Progenitor cell of endocrine pancreas (in vitro differentiated cells): ENCODE measurements around the gene MYO19. TPM values are rescaled to one million over a fixed set of nuclear protein-coding genes. Genes with fewer than 3 reads are reported as not detected.

ENCODE experiments used
- DNase-seq: peaks from one replicate; pipeline ENCODE4 v3.0.0; 2021; ENCODE audit warnings: low spot score; ENCODE audit not compliant: unreplicated experiment
- H3K27ac Mint-ChIP-seq: 2 replicates; pipeline ENCODE4 v1.8.0; 2021; ENCODE audit warnings: mild to moderate bottlenecking, moderate library complexity, mixed read lengths
- H3K27me3 Mint-ChIP-seq: 2 replicates; pipeline ENCODE4 v1.8.0; 2021; ENCODE audit warnings: mixed read lengths
- H3K36me3 Mint-ChIP-seq: 2 replicates; pipeline ENCODE4 v1.8.0; 2022; ENCODE audit warnings: mixed read lengths; ENCODE audit not compliant: insufficient read depth
- H3K4me1 Mint-ChIP-seq: 2 replicates; pipeline ENCODE4 v1.8.0; 2021; ENCODE audit warnings: low read depth, mixed read lengths
- H3K4me3 Mint-ChIP-seq: 2 replicates; pipeline ENCODE4 v1.8.0; 2021; ENCODE audit warnings: low read depth, mild to moderate bottlenecking, moderate library complexity, mixed read lengths
- H3K9me3 Mint-ChIP-seq: 2 replicates; pipeline ENCODE4 v1.8.0; 2021; ENCODE audit warnings: low read depth, mixed read lengths
- CTCF ChIP-seq: fragments of 200-600 bp; sonication (generic); IDR thresholded peaks from one replicate; pipeline ENCODE4 v1.5.0; 2021; ENCODE audit warnings: antibody characterized with exemption, mild to moderate bottlenecking; ENCODE audit not compliant: unreplicated experiment
- total RNA-seq: library from RNA; stranded (reverse); gene quantifications from 2 replicates; pipeline ENCODE4 v1.2.1, GENCODE V29; 2021

Gene MYO19
- total RNA-seq, 1 donor from 2014 or later, result 82.2 TPM

GRCh38 chr17:36496018-36496789 lies 38.5 kb downstream of the MYO19 start:
- DNase-seq, result no peak

GRCh38 chr17:36495076-36495578 lies 39.5 kb downstream of the MYO19 start:
- H3K9me3 Mint-ChIP-seq, result peaks cover 2% of the 10 kb centered on the region
- no peaks in the 10 kb centered on the region for H3K27me3 Mint-ChIP-seq
- H3K4me3 Mint-ChIP-seq, result no peak overlapping the region
- DNase-seq, result no peak
- H3K27ac Mint-ChIP-seq, result peak overlapping the region; percentile 29
- TF ChIP-seq CTCF, result no peak
- peaks cover 3% of the 10 kb centered on the region for H3K4me1 Mint-ChIP-seq
- peaks cover 21% of the 10 kb centered on the region for H3K36me3 Mint-ChIP-seq

More at GRCh38 chr17:36496018-36496789, 38.5 kb downstream of the MYO19 start:
- no peaks in the 10 kb centered on the region for H3K9me3 Mint-ChIP-seq
- no peaks in the 10 kb centered on the region for H3K27me3 Mint-ChIP-seq
- H3K4me1 Mint-ChIP-seq, result peaks cover 3% of the 10 kb centered on the region
- no peak overlapping the region for H3K27ac Mint-ChIP-seq
- no peak overlapping the region for H3K4me3 Mint-ChIP-seq
- no peak for TF ChIP-seq CTCF
- H3K36me3 Mint-ChIP-seq, result peaks cover 15% of the 10 kb centered on the region

- DNase-seq, result no peak
- peaks cover 5% of the 10 kb centered on the region for H3K9me3 Mint-ChIP-seq
- H3K4me1 Mint-ChIP-seq, result peaks cover 3% of the 10 kb centered on the region
- TF ChIP-seq CTCF, result no peak
- no peak overlapping the region for H3K27ac Mint-ChIP-seq
- no peak overlapping the region for H3K4me3 Mint-ChIP-seq
- no peaks in the 10 kb centered on the region for H3K27me3 Mint-ChIP-seq
- peaks cover 24% of the 10 kb centered on the region for H3K36me3 Mint-ChIP-seq
Measured at GRCh38 chr17:36494674-36495073, 40.0 kb downstream of the MYO19 start.

- H3K4me1 Mint-ChIP-seq, result peaks cover 3% of the 10 kb centered on the region
- no peak overlapping the region for H3K4me3 Mint-ChIP-seq
- no peak for TF ChIP-seq CTCF
- no peak for DNase-seq
- H3K27me3 Mint-ChIP-seq, result no peaks in the 10 kb centered on the region
- H3K9me3 Mint-ChIP-seq, result peaks cover 5% of the 10 kb centered on the region
- peaks cover 30% of the 10 kb centered on the region for H3K36me3 Mint-ChIP-seq
- no peak overlapping the region for H3K27ac Mint-ChIP-seq
Measured at GRCh38 chr17:36493956-36494355, 40.7 kb downstream of the MYO19 start.

GRCh38 chr17:36486204-36487194 lies 48.2 kb downstream of the MYO19 start, which contains the start of gene ZNHIT3:
TSS of gene ZNHIT3 (plus strand) at chr17:36486681. CDS start at chr17:36486700, 19 bp downstream.
- H3K4me1 Mint-ChIP-seq, result peaks cover 9% of the 10 kb centered on the region
- TF ChIP-seq CTCF, result no peak
- H3K27ac Mint-ChIP-seq, result peak within 1 kb of the TSS; percentile 99
- peaks cover 19% of the 10 kb centered on the region for H3K36me3 Mint-ChIP-seq
- peaks cover 20% of the 10 kb centered on the region for H3K27me3 Mint-ChIP-seq
- DNase-seq, result peak; percentile 69
- H3K4me3 Mint-ChIP-seq, result peak within 1 kb of the TSS; percentile 99
- peaks cover 5% of the 10 kb centered on the region for H3K9me3 Mint-ChIP-seq
